ENCODE data around the gene CCR8.

GRCh38 chr3:39327746-39328349, 1.7 kb upstream of the CCR8 start:
- TF ChIP-seq EZH2 (IDR thresholded peaks at IDR 0.05; ENCODE audit: borderline replicate concordance, insufficient read depth, low read length, poor library complexity, severe bottlenecking) (no peak), CTCF (IDR thresholded peaks at IDR 0.05; ENCODE audit: poor library complexity, severe bottlenecking) (no peak), REST (IDR thresholded peaks at IDR 0.05; ENCODE audit: borderline replicate concordance) (no peak), EP300 (conservative IDR thresholded peaks at IDR 0.05; ENCODE audit: poor library complexity, severe bottlenecking) (no peak), SMC3 (conservative IDR thresholded peaks at IDR 0.05; ENCODE audit: poor library complexity) (no peak), MXI1 (conservative IDR thresholded peaks at IDR 0.05; ENCODE audit: poor library complexity, severe bottlenecking) (no peak), POLR2AphosphoS5 (IDR thresholded peaks at IDR 0.05) (no peak), RAD21 (conservative IDR thresholded peaks at IDR 0.05) (no peak), TAF1 (IDR thresholded peaks at IDR 0.05; ENCODE audit: low read depth) (no peak)

All from neural cell (in vitro differentiated cells).